ENCODE data around the gene RCAN1.

DNA sequence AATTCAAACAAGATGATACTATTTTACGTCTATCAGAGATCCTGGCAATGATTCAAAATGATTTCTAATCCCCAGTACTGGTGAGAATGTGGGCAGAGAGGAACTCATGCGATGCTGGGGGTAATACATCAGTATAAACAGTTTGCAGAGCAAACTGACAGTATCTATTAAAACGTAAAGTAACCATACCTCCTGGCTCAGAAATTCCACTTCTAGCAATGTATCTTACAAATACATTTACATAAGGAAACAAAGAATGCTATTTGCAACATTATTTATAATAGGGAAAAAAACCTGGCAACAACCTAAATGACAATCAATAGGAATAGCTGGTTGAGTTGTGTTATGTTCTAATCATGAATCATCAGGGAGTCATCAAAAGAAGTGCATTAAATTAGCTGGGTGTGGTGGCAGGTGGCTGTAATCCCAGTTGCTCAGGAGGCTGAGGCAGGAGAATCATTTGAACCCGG is 15.9 kb downstream of the RCAN1 start:
- TF ChIP-seq CTCF (IDR thresholded peaks at IDR 0.05) (no peak), POLR2A (IDR thresholded peaks at IDR 0.05) (no peak), POLR2AphosphoS5 (IDR thresholded peaks at IDR 0.05) (no peak)

Measured in suprapubic skin (tissue), 4 donors.